ENCODE measurements around the gene DSCAM.

GRCh38 chr21:40057331-40057730 is 789.6 kb downstream of the DSCAM start:
- TF ChIP-seq TAF1 (IDR thresholded peaks at IDR 0.05; ENCODE audit: borderline replicate concordance, insufficient read depth, low read length): no peak
- TF ChIP-seq, protein P1, sequence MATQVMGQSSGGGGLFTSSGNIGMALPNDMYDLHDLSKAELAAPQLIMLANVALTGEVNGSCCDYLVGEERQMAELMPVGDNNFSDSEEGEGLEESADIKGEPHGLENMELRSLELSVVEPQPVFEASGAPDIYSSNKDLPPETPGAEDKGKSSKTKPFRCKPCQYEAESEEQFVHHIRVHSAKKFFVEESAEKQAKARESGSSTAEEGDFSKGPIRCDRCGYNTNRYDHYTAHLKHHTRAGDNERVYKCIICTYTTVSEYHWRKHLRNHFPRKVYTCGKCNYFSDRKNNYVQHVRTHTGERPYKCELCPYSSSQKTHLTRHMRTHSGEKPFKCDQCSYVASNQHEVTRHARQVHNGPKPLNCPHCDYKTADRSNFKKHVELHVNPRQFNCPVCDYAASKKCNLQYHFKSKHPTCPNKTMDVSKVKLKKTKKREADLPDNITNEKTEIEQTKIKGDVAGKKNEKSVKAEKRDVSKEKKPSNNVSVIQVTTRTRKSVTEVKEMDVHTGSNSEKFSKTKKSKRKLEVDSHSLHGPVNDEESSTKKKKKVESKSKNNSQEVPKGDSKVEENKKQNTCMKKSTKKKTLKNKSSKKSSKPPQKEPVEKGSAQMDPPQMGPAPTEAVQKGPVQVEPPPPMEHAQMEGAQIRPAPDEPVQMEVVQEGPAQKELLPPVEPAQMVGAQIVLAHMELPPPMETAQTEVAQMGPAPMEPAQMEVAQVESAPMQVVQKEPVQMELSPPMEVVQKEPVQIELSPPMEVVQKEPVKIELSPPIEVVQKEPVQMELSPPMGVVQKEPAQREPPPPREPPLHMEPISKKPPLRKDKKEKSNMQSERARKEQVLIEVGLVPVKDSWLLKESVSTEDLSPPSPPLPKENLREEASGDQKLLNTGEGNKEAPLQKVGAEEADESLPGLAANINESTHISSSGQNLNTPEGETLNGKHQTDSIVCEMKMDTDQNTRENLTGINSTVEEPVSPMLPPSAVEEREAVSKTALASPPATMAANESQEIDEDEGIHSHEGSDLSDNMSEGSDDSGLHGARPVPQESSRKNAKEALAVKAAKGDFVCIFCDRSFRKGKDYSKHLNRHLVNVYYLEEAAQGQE (IDR thresholded peaks at IDR 0.05; ENCODE audit: insufficient read depth in 1 of 2, low read depth in 2 of 2, low read length in 2 of 2): no peak

All from PFSK-1 (cell line).